HEK293 (cell line): ENCODE results near the gene PRSS8.

Experiments used
- CTCF ChIA-PET: fragments of 350-600 bp; formaldehyde crosslinking; extraction: SDS; loops from one replicate; lab custom pipeline; 2021; ENCODE audit warnings: antibody characterized with exemption; lab: Yijun Ruan, JAX
- POLR2A ChIA-PET: fragments of 300-600 bp; formaldehyde crosslinking; extraction: SDS; loops from one replicate; lab custom pipeline; 2020; ENCODE audit warnings: antibody characterized with exemption, inconsistent platforms; lab: Yijun Ruan, JAX
- H3K27ac ChIP-seq: fragments of 200-500 bp; sonication (Bioruptor generic); 2 replicates; pipeline ENCODE4 v1.5.1; 2014; ENCODE audit warnings: low read depth, low read length, control low read depth, inconsistent platforms; ENCODE audit errors: extremely low read depth
- H3K36me3 ChIP-seq, 2 experiments: fragments of 200-500 bp in 1 of 2; sonication (Bioruptor generic) in 1 of 2; 1 replicate in 1 of 2; 2 replicates in 1 of 2; pipeline ENCODE4 v1.5.1; 2014 to 2017; ENCODE audit warnings: inconsistent platforms in 2 of 2, low read length in 2 of 2; ENCODE audit not compliant: control insufficient read depth in 2 of 2, insufficient read depth in 1 of 2
- H3K4me1 ChIP-seq: fragments of 200-500 bp; sonication (Bioruptor generic); 2 replicates; pipeline ENCODE4 v1.5.1; 2014; ENCODE audit warnings: mild to moderate bottlenecking, low read length, inconsistent platforms; ENCODE audit not compliant: control insufficient read depth, insufficient read depth
- H3K4me3 ChIP-seq: 2 replicates; pipeline ENCODE4 v1.5.1; 2011; ENCODE audit warnings: low read depth, mild to moderate bottlenecking, control low read depth, low read length, moderate library complexity
- H3K9me3 ChIP-seq: fragments of 200-500 bp; sonication (Bioruptor generic); 2 replicates; pipeline ENCODE4 v1.5.1; 2014; ENCODE audit warnings: low read depth, low read length, inconsistent platforms; ENCODE audit not compliant: control insufficient read depth, insufficient read depth
- KLF1 ChIP-seq: fragments of 450-650 bp; formaldehyde crosslinking; IDR thresholded peaks from 2 replicates; pipeline ENCODE4 v1.5.1; 2016; ENCODE audit warnings: missing biosample characterization, missing genetic modification characterization
- KLF16 ChIP-seq: fragments of 450-650 bp; formaldehyde crosslinking; IDR thresholded peaks from 2 replicates; pipeline ENCODE4 v1.5.1; 2017; ENCODE audit warnings: missing biosample characterization, missing genetic modification characterization
- PBX3 ChIP-seq: sonication (generic); formaldehyde crosslinking; IDR thresholded peaks from 2 replicates; pipeline ENCODE4 v1.8.1; 2022; ENCODE audit warnings: mild to moderate bottlenecking, moderate library complexity, missing genetic modification reagents
- SCRT2 ChIP-seq: fragments of 450-650 bp; formaldehyde crosslinking; IDR thresholded peaks from 2 replicates; pipeline ENCODE4 v1.5.1; 2016; ENCODE audit warnings: missing biosample characterization, missing genetic modification characterization
- SP2 ChIP-seq: fragments of 450-650 bp; formaldehyde crosslinking; IDR thresholded peaks from 2 replicates; pipeline ENCODE4 v1.5.1; 2016; ENCODE audit warnings: missing biosample characterization, missing genetic modification characterization
- TRIM28 ChIP-seq: IDR thresholded peaks from 2 replicates; pipeline ENCODE4 v1.6.1; 2011; ENCODE audit warnings: low read length, control low read depth, borderline replicate concordance
- YY2 ChIP-seq: fragments of 450-650 bp; formaldehyde crosslinking; IDR thresholded peaks from 2 replicates; pipeline ENCODE4 v1.5.1; 2016; ENCODE audit warnings: missing biosample characterization, missing genetic modification characterization
- ZBTB20 ChIP-seq: fragments of 450-650 bp; formaldehyde crosslinking; IDR thresholded peaks from 2 replicates; pipeline ENCODE4 v1.5.1; 2016; ENCODE audit warnings: missing biosample characterization, missing genetic modification characterization
- ZBTB8A ChIP-seq: fragments of 450-650 bp; formaldehyde crosslinking; IDR thresholded peaks from 2 replicates; pipeline ENCODE4 v1.5.1; 2016; ENCODE audit warnings: missing biosample characterization, missing genetic modification characterization
- ZEB2 ChIP-seq: fragments of 450-650 bp; formaldehyde crosslinking; IDR thresholded peaks from 2 replicates; pipeline ENCODE4 v1.5.1; 2016; ENCODE audit warnings: missing biosample characterization, missing genetic modification characterization
- ZFP69B ChIP-seq: fragments of 450-650 bp; formaldehyde crosslinking; IDR thresholded peaks from 2 replicates; pipeline ENCODE4 v1.5.1; 2016; ENCODE audit warnings: missing biosample characterization, missing genetic modification characterization
- ZNF114 ChIP-seq: fragments of 450-650 bp; formaldehyde crosslinking; IDR thresholded peaks from 2 replicates; pipeline ENCODE4 v1.5.0; 2017; ENCODE audit warnings: missing biosample characterization, missing genetic modification characterization
- ZNF2 ChIP-seq: fragments of 450-650 bp; formaldehyde crosslinking; IDR thresholded peaks from 2 replicates; pipeline ENCODE4 v1.5.1; 2016; ENCODE audit warnings: missing biosample characterization, missing genetic modification characterization
- ZNF416 ChIP-seq: fragments of 450-650 bp; formaldehyde crosslinking; IDR thresholded peaks from 2 replicates; pipeline ENCODE4 v1.5.1; 2016; ENCODE audit warnings: missing biosample characterization, missing genetic modification characterization
- ZNF521 ChIP-seq: fragments of 450-650 bp; formaldehyde crosslinking; IDR thresholded peaks from 2 replicates; pipeline ENCODE4 v1.5.1; 2017; ENCODE audit warnings: missing biosample characterization, mild to moderate bottlenecking, missing genetic modification characterization
- ZNF544 ChIP-seq: fragments of 450-650 bp; formaldehyde crosslinking; IDR thresholded peaks from 2 replicates; pipeline ENCODE4 v1.5.0; 2017; ENCODE audit warnings: missing biosample characterization, missing genetic modification characterization
- ZNF558 ChIP-seq: fragments of 450-650 bp; formaldehyde crosslinking; IDR thresholded peaks from 2 replicates; pipeline ENCODE4 v1.5.1; 2016; ENCODE audit warnings: missing biosample characterization, missing genetic modification characterization
- ZNF600 ChIP-seq: fragments of 450-650 bp; formaldehyde crosslinking; IDR thresholded peaks from 2 replicates; pipeline ENCODE4 v1.5.1; 2016; ENCODE audit warnings: missing biosample characterization, missing genetic modification characterization
- ZNF623 ChIP-seq: fragments of 450-650 bp; formaldehyde crosslinking; IDR thresholded peaks from 2 replicates; pipeline ENCODE4 v1.5.1; 2016; ENCODE audit warnings: missing biosample characterization, missing genetic modification characterization
- ZNF768 ChIP-seq: fragments of 450-650 bp; formaldehyde crosslinking; IDR thresholded peaks from 2 replicates; pipeline ENCODE4 v1.5.1; 2018; ENCODE audit warnings: missing biosample characterization, mild to moderate bottlenecking, missing genetic modification characterization
- ZNF837 ChIP-seq: fragments of 450-650 bp; formaldehyde crosslinking; IDR thresholded peaks from 2 replicates; pipeline ENCODE4 v1.5.1; 2016; ENCODE audit warnings: missing biosample characterization, missing genetic modification characterization
- ZSCAN18 ChIP-seq: fragments of 450-650 bp; formaldehyde crosslinking; IDR thresholded peaks from 2 replicates; pipeline ENCODE4 v1.5.1; 2016; ENCODE audit warnings: missing biosample characterization, missing genetic modification characterization
- ZSCAN4 ChIP-seq: fragments of 450-650 bp; formaldehyde crosslinking; IDR thresholded peaks from 2 replicates; pipeline ENCODE4 v1.5.1; 2017; ENCODE audit warnings: missing biosample characterization, missing genetic modification characterization
- TF ChIP-seq, protein P1 (sequence below): fragments of 450-650 bp; formaldehyde crosslinking; IDR thresholded peaks from 2 replicates; pipeline ENCODE4 v1.5.1; 2017; ENCODE audit warnings: missing biosample characterization, missing genetic modification characterization
- TF ChIP-seq, protein P2 (sequence below): fragments of 450-650 bp; formaldehyde crosslinking; IDR thresholded peaks from 2 replicates; pipeline ENCODE4 v1.5.1; 2016; ENCODE audit warnings: missing biosample characterization, missing genetic modification characterization
- TF ChIP-seq, protein P3 (sequence below): fragments of 450-650 bp; formaldehyde crosslinking; IDR thresholded peaks from 2 replicates; pipeline ENCODE4 v1.5.1; 2016; ENCODE audit warnings: missing biosample characterization, missing genetic modification characterization, borderline replicate concordance

The PRSS8 gene

GRCh38 chr16:31179747-31180459 is 44.4 kb upstream of the PRSS8 start, which contains the start of gene FUS:
Gene FUS, plus strand, starts transcription at chr16:31180139. Its CDS starts 76 bp downstream, at chr16:31180215.
- peaks cover 20 to 41% of the 10 kb centered on the region in 2 experiments for H3K36me3 ChIP-seq
- peak within 1 kb of the TSS; percentile 91 for H3K27ac ChIP-seq
- ChIA-PET CTCF (interaction anchor here (0.6 kb wide), 1 partner anchor 38 kb away, joined by 3 read pairs; no protein-coding TSS in a partner anchor), POLR2A (interaction anchor here (0.5 to 4.8 kb wide), 54 partner anchors 9 to 693 kb away, joined by 3 to 107 read pairs (median 5); partner anchors contain the start of genes ARMC5, HSD3B7, KAT8 and PYCARD)
- no peaks in the 10 kb centered on the region for H3K9me3 ChIP-seq
- H3K4me1 ChIP-seq, result no peaks in the 10 kb centered on the region
- H3K4me3 ChIP-seq, result peak within 1 kb of the TSS; percentile 72
- TF ChIP-seq SP2 (tag by site-specific recombination) (peak; percentile 85), ZNF2 (tag by site-specific recombination) (peak; percentile 98), ZSCAN4 (tag by site-specific recombination) (peak; percentile 50), ZNF114 (tag by site-specific recombination) (no peak), ZNF768 (tag by site-specific recombination) (peak; percentile 48; the same call in 1 of the 2 replicates), ZNF837 (tag by site-specific recombination) (no peak), YY2 (peak; percentile 79), ZNF623 (tag by site-specific recombination) (peak; percentile 51), ZEB2 (tag by site-specific recombination) (peak; percentile 52), ZBTB8A (tag by site-specific recombination) (peak; percentile 52; the same call in 1 of the 2 replicates), KLF16 (peak; percentile 97), ZBTB20 (tag by site-specific recombination) (0 out of 2 replicates have a peak, but pooled peaks have one; percentile 12), PBX3 (CRISPR knock-in tag) (peak; percentile 92; the same call in 1 of the 2 replicates), ZFP69B (peak; percentile 52), SCRT2 (0 out of 2 replicates have a peak, but pooled peaks have one; percentile 27), ZNF558 (tag by site-specific recombination) (no peak), ZNF600 (peak; percentile 3; the same call in 1 of the 2 replicates), KLF1 (peak; percentile 30; the same call in 1 of the 2 replicates), ZSCAN18 (tag by site-specific recombination) (peak; percentile 57; the same call in 1 of the 2 replicates), ZNF544 (tag by site-specific recombination) (no peak), ZNF521 (no peak), TRIM28 (peak; percentile 18; the same call in 1 of the 2 replicates), ZNF416 (tag by site-specific recombination) (no peak)
- TF ChIP-seq, protein P1, sequence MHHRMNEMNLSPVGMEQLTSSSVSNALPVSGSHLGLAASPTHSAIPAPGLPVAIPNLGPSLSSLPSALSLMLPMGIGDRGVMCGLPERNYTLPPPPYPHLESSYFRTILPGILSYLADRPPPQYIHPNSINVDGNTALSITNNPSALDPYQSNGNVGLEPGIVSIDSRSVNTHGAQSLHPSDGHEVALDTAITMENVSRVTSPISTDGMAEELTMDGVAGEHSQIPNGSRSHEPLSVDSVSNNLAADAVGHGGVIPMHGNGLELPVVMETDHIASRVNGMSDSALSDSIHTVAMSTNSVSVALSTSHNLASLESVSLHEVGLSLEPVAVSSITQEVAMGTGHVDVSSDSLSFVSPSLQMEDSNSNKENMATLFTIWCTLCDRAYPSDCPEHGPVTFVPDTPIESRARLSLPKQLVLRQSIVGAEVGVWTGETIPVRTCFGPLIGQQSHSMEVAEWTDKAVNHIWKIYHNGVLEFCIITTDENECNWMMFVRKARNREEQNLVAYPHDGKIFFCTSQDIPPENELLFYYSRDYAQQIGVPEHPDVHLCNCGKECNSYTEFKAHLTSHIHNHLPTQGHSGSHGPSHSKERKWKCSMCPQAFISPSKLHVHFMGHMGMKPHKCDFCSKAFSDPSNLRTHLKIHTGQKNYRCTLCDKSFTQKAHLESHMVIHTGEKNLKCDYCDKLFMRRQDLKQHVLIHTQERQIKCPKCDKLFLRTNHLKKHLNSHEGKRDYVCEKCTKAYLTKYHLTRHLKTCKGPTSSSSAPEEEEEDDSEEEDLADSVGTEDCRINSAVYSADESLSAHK (tag by site-specific recombination), result peak; percentile 31; the same call in 1 of the 2 replicates
- TF ChIP-seq, protein P2, sequence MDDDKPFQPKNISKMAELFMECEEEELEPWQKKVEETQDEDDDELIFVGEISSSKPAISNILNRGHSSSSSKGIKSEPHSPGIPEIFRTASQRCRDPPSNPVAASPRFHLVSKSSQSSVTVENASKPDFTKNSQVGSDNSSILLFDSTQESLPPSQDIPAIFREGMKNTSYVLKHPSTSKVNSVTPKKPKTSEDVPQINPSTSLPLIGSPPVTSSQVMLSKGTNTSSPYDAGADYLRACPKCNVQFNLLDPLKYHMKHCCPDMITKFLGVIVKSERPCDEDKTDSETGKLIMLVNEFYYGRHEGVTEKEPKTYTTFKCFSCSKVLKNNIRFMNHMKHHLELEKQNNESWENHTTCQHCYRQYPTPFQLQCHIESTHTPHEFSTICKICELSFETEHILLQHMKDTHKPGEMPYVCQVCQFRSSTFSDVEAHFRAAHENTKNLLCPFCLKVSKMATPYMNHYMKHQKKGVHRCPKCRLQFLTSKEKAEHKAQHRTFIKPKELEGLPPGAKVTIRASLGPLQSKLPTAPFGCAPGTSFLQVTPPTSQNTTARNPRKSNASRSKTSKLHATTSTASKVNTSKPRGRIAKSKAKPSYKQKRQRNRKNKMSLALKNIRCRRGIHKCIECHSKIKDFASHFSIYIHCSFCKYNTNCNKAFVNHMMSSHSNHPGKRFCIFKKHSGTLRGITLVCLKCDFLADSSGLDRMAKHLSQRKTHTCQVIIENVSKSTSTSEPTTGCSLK, result no peak
- TF ChIP-seq, protein P3, sequence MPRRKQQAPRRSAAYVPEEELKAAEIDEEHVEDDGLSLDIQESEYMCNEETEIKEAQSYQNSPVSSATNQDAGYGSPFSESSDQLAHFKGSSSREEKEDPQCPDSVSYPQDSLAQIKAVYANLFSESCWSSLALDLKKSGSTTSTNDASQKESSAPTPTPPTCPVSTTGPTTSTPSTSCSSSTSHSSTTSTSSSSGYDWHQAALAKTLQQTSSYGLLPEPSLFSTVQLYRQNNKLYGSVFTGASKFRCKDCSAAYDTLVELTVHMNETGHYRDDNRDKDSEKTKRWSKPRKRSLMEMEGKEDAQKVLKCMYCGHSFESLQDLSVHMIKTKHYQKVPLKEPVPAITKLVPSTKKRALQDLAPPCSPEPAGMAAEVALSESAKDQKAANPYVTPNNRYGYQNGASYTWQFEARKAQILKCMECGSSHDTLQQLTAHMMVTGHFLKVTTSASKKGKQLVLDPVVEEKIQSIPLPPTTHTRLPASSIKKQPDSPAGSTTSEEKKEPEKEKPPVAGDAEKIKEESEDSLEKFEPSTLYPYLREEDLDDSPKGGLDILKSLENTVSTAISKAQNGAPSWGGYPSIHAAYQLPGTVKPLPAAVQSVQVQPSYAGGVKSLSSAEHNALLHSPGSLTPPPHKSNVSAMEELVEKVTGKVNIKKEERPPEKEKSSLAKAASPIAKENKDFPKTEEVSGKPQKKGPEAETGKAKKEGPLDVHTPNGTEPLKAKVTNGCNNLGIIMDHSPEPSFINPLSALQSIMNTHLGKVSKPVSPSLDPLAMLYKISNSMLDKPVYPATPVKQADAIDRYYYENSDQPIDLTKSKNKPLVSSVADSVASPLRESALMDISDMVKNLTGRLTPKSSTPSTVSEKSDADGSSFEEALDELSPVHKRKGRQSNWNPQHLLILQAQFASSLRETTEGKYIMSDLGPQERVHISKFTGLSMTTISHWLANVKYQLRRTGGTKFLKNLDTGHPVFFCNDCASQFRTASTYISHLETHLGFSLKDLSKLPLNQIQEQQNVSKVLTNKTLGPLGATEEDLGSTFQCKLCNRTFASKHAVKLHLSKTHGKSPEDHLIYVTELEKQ (tag by site-specific recombination), result 0 out of 2 replicates have a peak, but pooled peaks have one; percentile 4
